ENCODE measurements around the gene SEC11A.

The SEC11A gene

GRCh38 chr15:84621358-84621979 lies 94.5 kb downstream of the SEC11A start:
- in situ Hi-C loops (cut with MboI; ENCODE audit: low sequenced_read_pairs, unreplicated experiment), result loop anchor here (25.0 kb wide), 1 partner anchor 566 kb away; no protein-coding TSS in a partner anchor
- no peak for DNase-seq (ENCODE audit: low spot score)
- no peak for TF ChIP-seq CTCF (IDR thresholded peaks at IDR 0.05; ENCODE audit: borderline replicate concordance, control extremely low read depth, extremely low read depth, insufficient read depth, missing control alignments)

- in situ Hi-C loops (cut with MboI; ENCODE audit: low sequenced_read_pairs, unreplicated experiment), result loop anchor here (25.0 kb wide), 1 partner anchor 567 kb away; no protein-coding TSS in a partner anchor
- TF ChIP-seq CTCF (IDR thresholded peaks at IDR 0.05; ENCODE audit: borderline replicate concordance, control extremely low read depth, extremely low read depth, insufficient read depth, missing control alignments), result no peak
- DNase-seq (ENCODE audit: low spot score), result no peak
Measured at GRCh38 chr15:84620626-84621025, 95.3 kb downstream of the SEC11A start.
